ENCODE measurements around the gene ACAP2. TPM values are rescaled to one million over a fixed set of nuclear protein-coding genes. Genes with fewer than 3 reads are reported as not detected.
A peak's percentile ranks its signal among the peaks of the same experiment; 100 is the strongest.

The ACAP2 gene
- total RNA-seq, 1 experiment from 2014 or later = 57.9 TPM

DNA sequence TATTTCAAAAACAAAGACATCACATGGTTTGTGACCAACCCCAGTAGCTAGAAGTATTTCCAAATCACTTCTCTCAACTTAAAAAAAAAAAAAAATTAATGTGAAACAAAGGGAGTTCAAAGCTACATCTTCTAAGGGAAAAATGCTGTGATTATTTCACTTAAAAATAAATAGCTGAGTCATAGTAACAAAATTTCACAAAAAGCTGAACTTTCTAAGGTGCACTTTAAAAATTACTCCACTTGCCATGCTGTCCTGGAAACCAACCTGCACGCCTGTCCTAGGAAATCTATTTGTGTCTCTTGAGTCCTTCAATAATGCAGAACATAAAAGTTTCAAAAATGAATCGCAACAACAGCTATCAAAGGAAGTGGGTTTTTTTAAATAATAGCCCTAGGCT is 1.8 kb downstream of the ACAP2 start:
- ChIA-PET CTCF (interaction anchor here (1.8 kb wide), 1 partner anchor 170 kb away, joined by 9 read pairs; the partner anchor contains the start of gene XXYLT1), POLR2A (no interaction called here)
- Histone ChIP-seq H3K36me3 (ENCODE audit: control insufficient read depth, insufficient read depth, low read length) (no peaks in the 10 kb centered on the region), H3K4me3 (ENCODE audit: low read depth in 2 of 2, low read length in 2 of 2) (peak overlapping the region; percentile 74 to 80), H3K27ac (ENCODE audit: low read length) (peak overlapping the region; percentile 82), H3K9me3 (ENCODE audit: control insufficient read depth, insufficient read depth, low read depth, low read length) (no peaks in the 10 kb centered on the region), H3K27me3 (ENCODE audit: control insufficient read depth, insufficient read depth, low read length) (no peaks in the 10 kb centered on the region), H3K4me1 (ENCODE audit: control insufficient read depth, insufficient read depth, low read length) (peaks cover 23% of the 10 kb centered on the region)
- DNase-seq (ENCODE audit: low read depth, low spot score) (no peak), ATAC-seq (no peak)
- intact Hi-C loops (cut with micrococcal nuclease; ENCODE audit: unreplicated experiment) = no loop called here
- TF ChIP-seq TCF7L2 (IDR thresholded peaks at IDR 0.05; ENCODE audit: low read depth, low read length) = no peak
- no peak for TF ChIP-seq POLR2AphosphoS5 (IDR thresholded peaks at IDR 0.05; ENCODE audit: low read depth, low read length)
- no peak for TF ChIP-seq SIN3A (IDR thresholded peaks at IDR 0.05; ENCODE audit: borderline replicate concordance, insufficient read depth, low read depth, low read length)
- TF ChIP-seq, protein P1, sequence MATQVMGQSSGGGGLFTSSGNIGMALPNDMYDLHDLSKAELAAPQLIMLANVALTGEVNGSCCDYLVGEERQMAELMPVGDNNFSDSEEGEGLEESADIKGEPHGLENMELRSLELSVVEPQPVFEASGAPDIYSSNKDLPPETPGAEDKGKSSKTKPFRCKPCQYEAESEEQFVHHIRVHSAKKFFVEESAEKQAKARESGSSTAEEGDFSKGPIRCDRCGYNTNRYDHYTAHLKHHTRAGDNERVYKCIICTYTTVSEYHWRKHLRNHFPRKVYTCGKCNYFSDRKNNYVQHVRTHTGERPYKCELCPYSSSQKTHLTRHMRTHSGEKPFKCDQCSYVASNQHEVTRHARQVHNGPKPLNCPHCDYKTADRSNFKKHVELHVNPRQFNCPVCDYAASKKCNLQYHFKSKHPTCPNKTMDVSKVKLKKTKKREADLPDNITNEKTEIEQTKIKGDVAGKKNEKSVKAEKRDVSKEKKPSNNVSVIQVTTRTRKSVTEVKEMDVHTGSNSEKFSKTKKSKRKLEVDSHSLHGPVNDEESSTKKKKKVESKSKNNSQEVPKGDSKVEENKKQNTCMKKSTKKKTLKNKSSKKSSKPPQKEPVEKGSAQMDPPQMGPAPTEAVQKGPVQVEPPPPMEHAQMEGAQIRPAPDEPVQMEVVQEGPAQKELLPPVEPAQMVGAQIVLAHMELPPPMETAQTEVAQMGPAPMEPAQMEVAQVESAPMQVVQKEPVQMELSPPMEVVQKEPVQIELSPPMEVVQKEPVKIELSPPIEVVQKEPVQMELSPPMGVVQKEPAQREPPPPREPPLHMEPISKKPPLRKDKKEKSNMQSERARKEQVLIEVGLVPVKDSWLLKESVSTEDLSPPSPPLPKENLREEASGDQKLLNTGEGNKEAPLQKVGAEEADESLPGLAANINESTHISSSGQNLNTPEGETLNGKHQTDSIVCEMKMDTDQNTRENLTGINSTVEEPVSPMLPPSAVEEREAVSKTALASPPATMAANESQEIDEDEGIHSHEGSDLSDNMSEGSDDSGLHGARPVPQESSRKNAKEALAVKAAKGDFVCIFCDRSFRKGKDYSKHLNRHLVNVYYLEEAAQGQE (IDR thresholded peaks at IDR 0.05; ENCODE audit: insufficient read depth in 1 of 2, low read depth in 2 of 2, low read length in 1 of 2) = no peak
- TF ChIP-seq, protein P2, sequence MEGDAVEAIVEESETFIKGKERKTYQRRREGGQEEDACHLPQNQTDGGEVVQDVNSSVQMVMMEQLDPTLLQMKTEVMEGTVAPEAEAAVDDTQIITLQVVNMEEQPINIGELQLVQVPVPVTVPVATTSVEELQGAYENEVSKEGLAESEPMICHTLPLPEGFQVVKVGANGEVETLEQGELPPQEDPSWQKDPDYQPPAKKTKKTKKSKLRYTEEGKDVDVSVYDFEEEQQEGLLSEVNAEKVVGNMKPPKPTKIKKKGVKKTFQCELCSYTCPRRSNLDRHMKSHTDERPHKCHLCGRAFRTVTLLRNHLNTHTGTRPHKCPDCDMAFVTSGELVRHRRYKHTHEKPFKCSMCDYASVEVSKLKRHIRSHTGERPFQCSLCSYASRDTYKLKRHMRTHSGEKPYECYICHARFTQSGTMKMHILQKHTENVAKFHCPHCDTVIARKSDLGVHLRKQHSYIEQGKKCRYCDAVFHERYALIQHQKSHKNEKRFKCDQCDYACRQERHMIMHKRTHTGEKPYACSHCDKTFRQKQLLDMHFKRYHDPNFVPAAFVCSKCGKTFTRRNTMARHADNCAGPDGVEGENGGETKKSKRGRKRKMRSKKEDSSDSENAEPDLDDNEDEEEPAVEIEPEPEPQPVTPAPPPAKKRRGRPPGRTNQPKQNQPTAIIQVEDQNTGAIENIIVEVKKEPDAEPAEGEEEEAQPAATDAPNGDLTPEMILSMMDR (IDR thresholded peaks at IDR 0.05) = no peak
- TSS peak; percentile 90 for BruUV-seq (replicated peaks)
- in situ Hi-C loops (cut with HindIII; ENCODE audit: low pct_unique_long_range_greater_than_20kb, low sequenced_read_pairs) = no loop called here

DNA sequence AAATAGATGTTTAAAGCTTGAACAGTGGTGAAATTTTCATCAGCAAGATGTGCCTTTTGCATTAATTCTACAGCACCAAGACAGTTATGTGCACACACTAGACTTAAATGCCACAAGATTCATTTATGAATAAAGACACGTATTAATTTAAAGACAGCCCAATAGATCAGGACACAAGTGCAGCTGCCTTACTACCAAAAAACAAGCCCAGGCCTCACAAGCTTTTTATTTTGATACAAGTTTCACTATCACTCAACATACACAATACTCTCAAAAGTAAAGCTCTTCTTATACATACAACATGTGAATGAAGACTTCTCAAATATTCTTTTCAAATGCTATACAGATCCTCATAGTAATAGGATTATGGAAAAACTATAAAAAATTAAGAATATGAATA is 2.4 kb downstream of the ACAP2 start:
- Histone ChIP-seq H3K27me3 (ENCODE audit: control insufficient read depth, insufficient read depth, low read length) (no peaks in the 10 kb centered on the region), H3K4me3 (ENCODE audit: low read depth in 2 of 2, low read length in 2 of 2) (no peak overlapping the region; a peak in 2 of 4 replicates), H3K27ac (ENCODE audit: low read length) (no peak overlapping the region), H3K9me3 (ENCODE audit: control insufficient read depth, insufficient read depth, low read depth, low read length) (no peaks in the 10 kb centered on the region), H3K36me3 (ENCODE audit: control insufficient read depth, insufficient read depth, low read length) (no peaks in the 10 kb centered on the region), H3K4me1 (ENCODE audit: control insufficient read depth, insufficient read depth, low read length) (peaks cover 23% of the 10 kb centered on the region)
- TF ChIP-seq POLR2AphosphoS5 (IDR thresholded peaks at IDR 0.05; ENCODE audit: low read depth, low read length) (no peak), TCF7L2 (IDR thresholded peaks at IDR 0.05; ENCODE audit: low read depth, low read length) (no peak), SIN3A (IDR thresholded peaks at IDR 0.05; ENCODE audit: borderline replicate concordance, insufficient read depth, low read depth, low read length) (no peak)
- TF ChIP-seq, protein P1 (IDR thresholded peaks at IDR 0.05; ENCODE audit: insufficient read depth in 1 of 2, low read depth in 2 of 2, low read length in 1 of 2) = no peak
- TF ChIP-seq, protein P2 (IDR thresholded peaks at IDR 0.05) = no peak
- ChIA-PET POLR2A (no interaction called here), CTCF (interaction anchor here (1.8 kb wide), 1 partner anchor 169 kb away, joined by 9 read pairs; the partner anchor contains the start of gene XXYLT1)
- intact Hi-C loops (cut with micrococcal nuclease; ENCODE audit: unreplicated experiment) = no loop called here
- DNase-seq (ENCODE audit: low read depth, low spot score) (no peak), ATAC-seq (no peak)
- in situ Hi-C loops (cut with HindIII; ENCODE audit: low pct_unique_long_range_greater_than_20kb, low sequenced_read_pairs) = no loop called here
- no TSS peak for BruUV-seq (replicated peaks)
